GM21529 (cell line): ENCODE results near the gene PATJ.

Experiments used
- ATAC-seq: cut with Tn5 transposase; IDR thresholded peaks from one replicate; pipeline ENCODE4 v1.9.1; 2021; ENCODE audit not compliant: unreplicated experiment

Gene PATJ

GRCh38 chr1:62038594-62039284 is 296.5 kb downstream of the PATJ start:
- ATAC-seq: no peak

- ATAC-seq: no peak
Measured at GRCh38 chr1:62040450-62040849, 298.2 kb downstream of the PATJ start.

GRCh38 chr1:62040973-62041372 is 298.7 kb downstream of the PATJ start:
- no peak for ATAC-seq

- ATAC-seq: no peak
Measured at GRCh38 chr1:62043154-62043553, 300.9 kb downstream of the PATJ start.

- no peak for ATAC-seq
Measured at GRCh38 chr1:62045574-62045973, 303.3 kb downstream of the PATJ start.

GRCh38 chr1:62046927-62047326 is 304.6 kb downstream of the PATJ start:
- ATAC-seq: no peak

- no peak for ATAC-seq
Measured at GRCh38 chr1:62050165-62050564, 307.9 kb downstream of the PATJ start.

- ATAC-seq: no peak
Measured at GRCh38 chr1:62052946-62053345, 310.7 kb downstream of the PATJ start.

- no peak for ATAC-seq
Measured at GRCh38 chr1:62054188-62054587, 311.9 kb downstream of the PATJ start.

GRCh38 chr1:62057230-62057629 is 314.9 kb downstream of the PATJ start:
- ATAC-seq: no peak

- no peak for ATAC-seq
Measured at GRCh38 chr1:62057641-62058290, 315.5 kb downstream of the PATJ start.

- ATAC-seq: no peak
Measured at GRCh38 chr1:62058956-62059355, 316.7 kb downstream of the PATJ start.

GRCh38 chr1:62062087-62062486 is 319.8 kb downstream of the PATJ start:
- no peak for ATAC-seq

- no peak for ATAC-seq
Measured at GRCh38 chr1:62064829-62065407, 322.6 kb downstream of the PATJ start.

GRCh38 chr1:62066713-62067112 is 324.4 kb downstream of the PATJ start:
- ATAC-seq: no peak

- ATAC-seq: no peak
Measured at GRCh38 chr1:62068416-62068843, 326.1 kb downstream of the PATJ start.

GRCh38 chr1:62068978-62069377 is 326.7 kb downstream of the PATJ start:
- ATAC-seq: no peak

GRCh38 chr1:62070384-62071011 is 328.2 kb downstream of the PATJ start:
- no peak for ATAC-seq

GRCh38 chr1:62071695-62072094 is 329.4 kb downstream of the PATJ start:
- ATAC-seq: no peak

GRCh38 chr1:62076286-62076685 is 334.0 kb downstream of the PATJ start:
- no peak for ATAC-seq

GRCh38 chr1:62077821-62078220 is 335.5 kb downstream of the PATJ start:
- no peak for ATAC-seq
